GM21381 (cell line): ENCODE measurements around the gene CHD8.
"Not testable (repeated sequence)": the region's sequence is repeated elsewhere in the genome, so short reads cannot be mapped to it uniquely, and the experiment has no call there.

ENCODE experiments used
- ATAC-seq: cut with Tn5 transposase; IDR thresholded peaks from one replicate; pipeline ENCODE4 v1.9.1; 2021; ENCODE audit warnings: mild to moderate bottlenecking, moderate library complexity; ENCODE audit not compliant: unreplicated experiment

CHD8 gene

DNA sequence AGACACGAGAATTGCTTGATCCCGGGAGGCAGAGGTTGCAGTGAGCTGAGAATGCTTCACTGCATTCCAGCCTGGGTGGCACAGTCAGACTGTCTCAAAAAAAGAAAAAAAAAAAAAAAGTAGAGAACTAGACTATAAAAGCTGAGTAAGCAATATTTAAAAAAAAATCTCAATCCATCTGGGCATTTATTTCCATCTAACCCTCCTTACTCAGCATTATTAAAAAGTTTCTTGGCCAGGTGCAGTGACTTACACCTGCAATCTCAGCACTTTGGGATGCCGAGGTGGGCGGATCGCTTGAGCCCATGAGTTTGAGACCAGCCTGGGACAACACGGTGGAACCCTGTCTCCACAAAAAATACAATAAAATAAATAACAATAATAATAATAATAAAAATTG is 76.6 kb downstream of the CHD8 start:
- ATAC-seq, result no peak

DNA sequence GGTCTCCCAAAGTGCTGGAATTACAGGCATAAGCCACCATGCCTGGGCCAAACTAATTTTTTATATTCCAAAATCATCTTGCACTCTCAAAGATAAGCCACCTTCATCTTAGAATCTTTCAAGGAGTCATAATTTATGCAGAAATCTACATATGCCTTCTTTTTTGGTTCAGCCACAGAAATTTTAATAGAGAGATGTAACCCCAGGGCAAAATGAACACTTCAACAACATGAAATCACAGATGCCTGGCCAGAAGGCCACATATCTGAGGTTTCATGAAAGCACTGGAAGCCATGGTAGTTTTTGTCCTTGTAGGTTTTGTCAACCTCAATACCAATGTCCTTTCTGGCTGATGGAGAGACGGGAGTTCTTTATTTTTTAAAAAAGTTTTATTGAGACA is 81.9 kb downstream of the CHD8 start:
- no peak for ATAC-seq

GRCh38 chr14:21372814-21373213 is 83.1 kb downstream of the CHD8 start:
- not testable (repeated sequence) for ATAC-seq

DNA sequence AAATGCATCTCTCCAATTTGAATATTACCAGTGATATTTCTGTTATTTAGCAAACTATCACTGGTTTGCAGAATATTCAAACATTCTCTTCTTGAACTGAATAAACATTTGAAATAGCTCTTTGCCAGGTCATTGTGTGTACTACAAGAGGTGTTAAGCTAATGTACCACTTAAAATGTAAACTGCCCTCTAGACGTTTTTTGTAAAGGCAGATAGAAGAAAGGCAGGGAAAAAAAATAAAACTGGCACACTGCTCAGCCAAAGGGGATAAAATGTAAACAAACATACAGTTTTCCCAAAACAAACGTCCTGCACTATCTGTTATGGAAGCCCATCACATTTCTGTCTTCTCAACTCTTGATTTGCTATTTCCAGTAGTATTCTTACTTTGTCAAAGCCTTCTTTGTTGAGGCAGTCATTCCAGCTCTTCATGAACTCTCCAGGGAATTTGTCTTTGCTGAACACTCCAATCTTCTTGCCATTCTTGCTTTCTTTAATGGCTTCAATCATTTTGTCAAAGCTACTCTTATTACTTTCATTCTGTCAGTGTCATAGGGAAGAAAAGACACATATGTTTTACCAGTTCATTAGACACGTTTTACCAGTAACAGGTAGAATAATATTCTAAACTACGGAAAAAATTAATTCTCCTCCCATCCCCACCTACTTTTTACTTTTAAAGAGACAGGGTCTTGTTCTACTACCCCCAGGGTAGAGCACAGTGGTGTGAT is 85.8 kb downstream of the CHD8 start:
- no peak for ATAC-seq

DNA sequence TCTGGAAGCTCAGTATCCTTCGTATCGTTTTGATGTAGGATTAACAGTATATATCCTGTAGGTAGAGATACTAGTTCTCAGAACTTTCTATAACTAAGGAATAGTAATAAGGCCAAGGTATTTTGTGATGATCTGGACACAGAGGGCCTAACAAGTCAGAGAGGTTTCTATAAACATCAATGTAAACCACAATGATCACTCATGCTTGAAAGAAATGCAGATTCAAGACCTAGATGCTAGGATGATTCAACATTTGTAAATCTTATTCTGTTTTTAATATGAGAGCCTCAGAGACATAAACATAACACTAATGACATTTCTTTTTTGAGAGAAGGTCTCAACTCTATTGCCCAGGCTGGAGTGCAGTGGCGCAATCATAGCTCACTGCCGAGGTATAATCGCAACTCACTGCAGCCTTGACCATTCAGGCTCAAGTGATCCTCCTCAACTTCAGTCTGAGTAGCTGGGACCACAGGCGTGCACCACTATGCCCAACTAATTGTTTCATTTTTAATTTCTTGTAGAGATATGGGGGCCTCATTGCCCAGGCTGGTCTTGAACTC is 88.3 kb downstream of the CHD8 start:
- ATAC-seq, result no peak

GRCh38 chr14:21356511-21356910 is 99.4 kb downstream of the CHD8 start:
- ATAC-seq, result no peak

GRCh38 chr14:21352587-21352986 is 103.3 kb downstream of the CHD8 start:
- peak; percentile 65 for ATAC-seq

DNA sequence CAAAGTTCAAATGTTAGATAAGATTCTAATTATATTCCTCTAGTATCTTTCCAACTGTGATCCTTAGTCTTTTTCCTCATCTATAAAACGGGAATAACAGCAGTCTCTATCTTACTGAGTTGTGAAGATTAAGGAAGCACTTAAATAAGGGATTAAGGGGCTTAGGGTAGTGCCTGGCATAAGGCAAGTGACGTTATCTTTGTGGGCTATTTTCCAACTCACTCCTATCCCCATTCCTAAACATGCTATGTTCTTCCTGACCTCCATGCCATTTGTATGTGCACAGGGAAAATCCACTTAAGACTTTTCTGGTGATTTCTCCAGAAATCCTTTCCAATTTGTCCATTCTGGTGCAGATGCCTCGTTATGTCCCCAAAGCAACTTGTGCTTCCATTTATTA is 105.4 kb downstream of the CHD8 start:
- no peak for ATAC-seq

DNA sequence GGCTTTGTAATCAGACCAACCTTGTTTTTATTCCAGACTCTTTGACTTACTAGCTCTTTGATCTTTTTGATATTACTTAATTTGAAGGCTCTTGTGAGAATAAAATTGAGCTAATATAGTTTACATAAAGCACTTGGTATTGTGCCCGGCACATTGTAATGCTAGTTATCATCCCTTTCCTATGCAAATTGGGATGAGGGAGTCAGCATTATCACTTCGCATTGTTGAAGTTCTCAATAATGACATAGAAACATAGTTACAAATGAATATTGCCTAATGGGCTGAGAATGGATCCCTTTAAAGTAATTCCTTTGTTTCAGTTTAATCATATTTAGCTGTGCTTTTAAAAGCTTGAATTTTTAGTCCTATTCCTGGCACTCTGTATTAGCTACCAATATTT is 108.7 kb downstream of the CHD8 start:
- no peak for ATAC-seq

DNA sequence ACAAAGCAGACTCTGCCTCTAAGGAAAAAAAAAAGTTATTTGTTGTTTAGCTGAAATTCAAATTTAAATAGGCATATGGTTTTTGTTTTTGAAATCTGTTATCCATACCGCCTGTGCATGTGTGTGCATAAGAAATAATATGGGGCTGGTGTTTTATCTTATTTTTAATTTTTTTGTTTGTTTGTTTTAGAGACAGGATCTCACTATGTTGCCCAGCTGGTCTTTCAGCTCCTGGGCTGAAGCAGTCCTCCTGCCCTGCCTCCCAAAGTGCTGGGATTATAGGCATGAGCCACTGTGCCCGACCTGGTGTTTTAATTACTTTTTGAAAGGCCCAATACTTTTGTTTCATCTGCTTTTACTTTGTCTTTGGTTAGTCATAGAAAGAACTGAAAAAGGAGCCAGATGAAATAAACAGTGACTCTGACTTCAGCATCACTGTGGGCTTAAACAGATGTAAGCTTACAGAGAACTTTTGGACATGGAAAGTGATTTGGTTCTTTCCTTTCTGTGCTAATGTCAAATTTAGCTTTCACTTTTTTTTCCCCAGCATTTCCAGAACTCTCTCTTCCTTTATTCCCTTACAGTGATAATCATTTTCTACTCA is 109.3 kb downstream of the CHD8 start:
- no peak for ATAC-seq

- no peak for ATAC-seq
These were observed 112.7 kb downstream of the CHD8 start for GRCh38 chr14:21343035-21343794.
